ENCODE data around the gene MAP3K15.

DNA sequence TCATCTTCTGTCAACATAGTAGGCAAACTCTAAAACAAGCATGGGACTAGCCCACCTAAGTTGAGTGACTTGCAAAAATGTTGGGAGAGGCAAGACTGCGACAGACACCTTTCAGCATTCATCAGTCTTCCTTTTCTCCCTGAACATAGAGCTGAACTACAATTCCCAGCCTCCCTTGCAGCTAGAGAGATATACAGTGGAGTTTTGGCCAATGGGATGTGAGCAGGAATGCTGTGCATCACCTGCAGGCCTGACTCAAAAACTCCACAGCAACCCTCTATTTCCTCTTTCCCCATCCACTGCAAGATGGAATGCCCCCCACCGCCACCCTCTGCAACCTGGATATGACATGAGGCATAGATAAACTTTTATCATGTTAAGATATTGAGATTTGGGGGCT is 105.0 kb downstream of the MAP3K15 start:
- TF ChIP-seq POLR2AphosphoS5 (IDR thresholded peaks at IDR 0.05; ENCODE audit: low read depth, low read length) (no peak), TAF1 (IDR thresholded peaks at IDR 0.05; ENCODE audit: borderline replicate concordance, insufficient read depth, low read length) (no peak), FOXP2 (optimal IDR thresholded peaks at IDR 0.05; ENCODE audit: borderline replicate concordance, extremely low read depth, extremely low read length, insufficient read depth) (no peak)
- TF ChIP-seq, protein P1, sequence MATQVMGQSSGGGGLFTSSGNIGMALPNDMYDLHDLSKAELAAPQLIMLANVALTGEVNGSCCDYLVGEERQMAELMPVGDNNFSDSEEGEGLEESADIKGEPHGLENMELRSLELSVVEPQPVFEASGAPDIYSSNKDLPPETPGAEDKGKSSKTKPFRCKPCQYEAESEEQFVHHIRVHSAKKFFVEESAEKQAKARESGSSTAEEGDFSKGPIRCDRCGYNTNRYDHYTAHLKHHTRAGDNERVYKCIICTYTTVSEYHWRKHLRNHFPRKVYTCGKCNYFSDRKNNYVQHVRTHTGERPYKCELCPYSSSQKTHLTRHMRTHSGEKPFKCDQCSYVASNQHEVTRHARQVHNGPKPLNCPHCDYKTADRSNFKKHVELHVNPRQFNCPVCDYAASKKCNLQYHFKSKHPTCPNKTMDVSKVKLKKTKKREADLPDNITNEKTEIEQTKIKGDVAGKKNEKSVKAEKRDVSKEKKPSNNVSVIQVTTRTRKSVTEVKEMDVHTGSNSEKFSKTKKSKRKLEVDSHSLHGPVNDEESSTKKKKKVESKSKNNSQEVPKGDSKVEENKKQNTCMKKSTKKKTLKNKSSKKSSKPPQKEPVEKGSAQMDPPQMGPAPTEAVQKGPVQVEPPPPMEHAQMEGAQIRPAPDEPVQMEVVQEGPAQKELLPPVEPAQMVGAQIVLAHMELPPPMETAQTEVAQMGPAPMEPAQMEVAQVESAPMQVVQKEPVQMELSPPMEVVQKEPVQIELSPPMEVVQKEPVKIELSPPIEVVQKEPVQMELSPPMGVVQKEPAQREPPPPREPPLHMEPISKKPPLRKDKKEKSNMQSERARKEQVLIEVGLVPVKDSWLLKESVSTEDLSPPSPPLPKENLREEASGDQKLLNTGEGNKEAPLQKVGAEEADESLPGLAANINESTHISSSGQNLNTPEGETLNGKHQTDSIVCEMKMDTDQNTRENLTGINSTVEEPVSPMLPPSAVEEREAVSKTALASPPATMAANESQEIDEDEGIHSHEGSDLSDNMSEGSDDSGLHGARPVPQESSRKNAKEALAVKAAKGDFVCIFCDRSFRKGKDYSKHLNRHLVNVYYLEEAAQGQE (IDR thresholded peaks at IDR 0.05; ENCODE audit: insufficient read depth in 1 of 2, low read depth in 2 of 2, low read length in 2 of 2), result no peak
